K562 (cell line): ENCODE measurements around the gene DAAM1. TPM values are rescaled to one million over a fixed set of nuclear protein-coding genes. Genes with fewer than 3 reads are reported as not detected.

Experiments used
- CCAR2 ChIP-seq: fragments of 200-400 bp; formaldehyde crosslinking; IDR thresholded peaks from 2 replicates; pipeline ENCODE4 v1.6.1; 2017; ENCODE audit warnings: mild to moderate bottlenecking, low read depth, low read length
- E2F4 ChIP-seq: sonication (generic); formaldehyde crosslinking; IDR thresholded peaks from 2 replicates; pipeline ENCODE4 v1.8.0; 2022; ENCODE audit warnings: mild to moderate bottlenecking, low read depth, missing genetic modification reagents
- EZH2 ChIP-seq: IDR thresholded peaks from 2 replicates; pipeline ENCODE4 v1.6.1; 2012; ENCODE audit warnings: low read depth, mild to moderate bottlenecking, inconsistent platforms, low read length, borderline replicate concordance
- KLF16 ChIP-seq: IDR thresholded peaks from 2 replicates; pipeline ENCODE4 v1.6.1; 2016; ENCODE audit warnings: antibody characterized with exemption
- NFIC ChIP-seq: fragments of 450-650 bp; IDR thresholded peaks from 2 replicates; pipeline ENCODE4 v1.6.1; 2017; ENCODE audit warnings: mild to moderate bottlenecking, inconsistent platforms
- ZNF217 ChIP-seq: sonication (generic); formaldehyde crosslinking; IDR thresholded peaks from 2 replicates; pipeline ENCODE4 v1.8.0; 2022; ENCODE audit warnings: mild to moderate bottlenecking, missing genetic modification reagents
- ZNF280B ChIP-seq: fragments of 250-450 bp; sonication (Bioruptor Pico); IDR thresholded peaks from 2 replicates; pipeline ENCODE4 v1.5.1; 2021; ENCODE audit warnings: mild to moderate bottlenecking
- ZNF436 ChIP-seq: fragments of 250-450, 450-650 bp; sonication (Bioruptor Pico); formaldehyde crosslinking; IDR thresholded peaks from 2 replicates; pipeline ENCODE4 v1.7.0; 2020; ENCODE audit warnings: mild to moderate bottlenecking
- polyA plus RNA-seq, 8 experiments: library from polyadenylated mRNA; depleted of rRNA in 4 of 8; stranded (reverse) in 5 of 8; unstranded in 3 of 8; fragments of >200 nt; fragmentation: Nextera tagmentation in 2 of 8; fragmentation: Illumina TruSeq in 1 of 8; extraction: Ambion mirVana in 2 of 8; extraction: Trizol in 1 of 8; gene quantifications; 2 replicates each; pipeline versions ENCODE4 v1.2.1 to v1.2.3, GENCODE V29; 2011 to 2014; ENCODE audit warnings: inconsistent platforms in 1 of 8, missing spikeins in 1 of 8
- total RNA-seq, 7 experiments: library from RNA; depleted of rRNA in 6 of 7; stranded (reverse); fragments of >200 nt in 6 of 7; fragmentation: Illumina TruSeq in 2 of 7; extraction: Trizol in 2 of 7; gene quantifications; 2 replicates each; pipeline versions ENCODE4 v1.2.1 to v1.2.3, GENCODE V29; 2011 to 2021; ENCODE audit warnings: low replicate concordance in 1 of 7
- TF ChIP-seq, protein P1 (sequence below): sonication (generic); formaldehyde crosslinking; IDR thresholded peaks from 2 replicates; pipeline ENCODE4 v1.8.1; 2022; ENCODE audit warnings: missing genetic modification reagents

DAAM1 gene
- total and polyA plus RNA-seq, 9 of the 15 experiments (the other 6 are each of a cell fraction or from before 2014, with no cell fraction given): 3.6 to 11.6 (median 6.7) TPM

GRCh38 chr14:59139324-59139723 is 49.1 kb upstream of the DAAM1 start (continued):
- TF ChIP-seq CCAR2 (no peak), KLF16 (no peak), NFIC (no peak), E2F4 (CRISPR knock-in tag) (no peak), ZNF280B (CRISPR knock-in tag) (no peak), ZNF217 (CRISPR knock-in tag) (no peak), ZNF436 (no peak), EZH2 (no peak)
- TF ChIP-seq, protein P1, sequence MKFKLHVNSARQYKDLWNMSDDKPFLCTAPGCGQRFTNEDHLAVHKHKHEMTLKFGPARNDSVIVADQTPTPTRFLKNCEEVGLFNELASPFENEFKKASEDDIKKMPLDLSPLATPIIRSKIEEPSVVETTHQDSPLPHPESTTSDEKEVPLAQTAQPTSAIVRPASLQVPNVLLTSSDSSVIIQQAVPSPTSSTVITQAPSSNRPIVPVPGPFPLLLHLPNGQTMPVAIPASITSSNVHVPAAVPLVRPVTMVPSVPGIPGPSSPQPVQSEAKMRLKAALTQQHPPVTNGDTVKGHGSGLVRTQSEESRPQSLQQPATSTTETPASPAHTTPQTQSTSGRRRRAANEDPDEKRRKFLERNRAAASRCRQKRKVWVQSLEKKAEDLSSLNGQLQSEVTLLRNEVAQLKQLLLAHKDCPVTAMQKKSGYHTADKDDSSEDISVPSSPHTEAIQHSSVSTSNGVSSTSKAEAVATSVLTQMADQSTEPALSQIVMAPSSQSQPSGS (CRISPR knock-in tag): no peak
